Mesothelial cell of epicardium (in vitro differentiated cells): ENCODE data around the gene ESYT1. TPM values are rescaled to one million over a fixed set of nuclear protein-coding genes. Genes with fewer than 3 reads are reported as not detected.

ENCODE experiments used
- DNase-seq, 2 experiments: peaks; one replicate each; pipeline ENCODE4 v3.0.0; 2021; ENCODE audit warnings: low spot score in 2 of 2; ENCODE audit not compliant: unreplicated experiment in 2 of 2
- H3K27ac Mint-ChIP-seq: 2 replicates; pipeline ENCODE4 v1.8.0; 2021; ENCODE audit warnings: mixed read lengths
- H3K27me3 Mint-ChIP-seq: 2 replicates; pipeline ENCODE4 v1.8.0; 2021; ENCODE audit warnings: low read depth, mixed read lengths
- H3K36me3 Mint-ChIP-seq: 2 replicates; pipeline ENCODE4 v1.8.0; 2021; ENCODE audit warnings: mixed read lengths
- H3K4me1 Mint-ChIP-seq: 2 replicates; pipeline ENCODE4 v1.8.0; 2021; ENCODE audit warnings: mixed read lengths
- H3K4me3 Mint-ChIP-seq: 2 replicates; pipeline ENCODE4 v1.8.0; 2021; ENCODE audit warnings: mild to moderate bottlenecking, moderate library complexity, mixed read lengths
- H3K9me3 Mint-ChIP-seq: 2 replicates; pipeline ENCODE4 v1.8.0; 2021; ENCODE audit warnings: mixed read lengths
- total RNA-seq: library from RNA; stranded (reverse); gene quantifications from 3 replicates; pipeline ENCODE4 v1.2.1, GENCODE V29; 2021
- TF ChIP-seq, protein P1 (sequence below): fragments of 200-600 bp; sonication (generic); IDR thresholded peaks from one replicate; pipeline ENCODE4 v1.5.0; 2021; ENCODE audit warnings: antibody characterized with exemption; ENCODE audit not compliant: unreplicated experiment

Gene ESYT1
- total RNA-seq, 1 donor from 2014 or later: 64.7 TPM

DNA sequence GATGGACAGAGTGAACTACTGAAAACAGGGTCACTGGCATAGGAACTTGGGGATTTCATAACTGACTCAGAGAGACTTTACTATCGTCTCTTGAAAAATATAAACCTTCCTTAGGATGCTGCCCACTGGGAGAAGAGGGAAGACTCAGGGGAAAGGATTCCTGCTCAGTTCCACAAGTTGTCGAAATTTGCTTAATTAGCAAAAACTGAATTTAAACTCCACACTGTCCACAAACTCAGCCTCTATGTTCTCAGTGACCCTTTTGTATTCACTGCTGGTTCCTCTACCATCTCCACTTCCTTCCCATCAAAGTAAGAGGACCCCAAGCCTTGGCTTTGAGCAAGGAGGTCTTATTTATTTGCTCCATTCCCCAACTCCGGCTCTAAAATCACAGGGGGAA, 17.1 kb downstream of the ESYT1 start:
- peaks cover 9% of the 10 kb centered on the region for H3K4me1 Mint-ChIP-seq
- H3K4me3 Mint-ChIP-seq: no peak overlapping the region
- no peak for DNase-seq
- H3K27me3 Mint-ChIP-seq: no peaks in the 10 kb centered on the region
- TF ChIP-seq, protein P1, sequence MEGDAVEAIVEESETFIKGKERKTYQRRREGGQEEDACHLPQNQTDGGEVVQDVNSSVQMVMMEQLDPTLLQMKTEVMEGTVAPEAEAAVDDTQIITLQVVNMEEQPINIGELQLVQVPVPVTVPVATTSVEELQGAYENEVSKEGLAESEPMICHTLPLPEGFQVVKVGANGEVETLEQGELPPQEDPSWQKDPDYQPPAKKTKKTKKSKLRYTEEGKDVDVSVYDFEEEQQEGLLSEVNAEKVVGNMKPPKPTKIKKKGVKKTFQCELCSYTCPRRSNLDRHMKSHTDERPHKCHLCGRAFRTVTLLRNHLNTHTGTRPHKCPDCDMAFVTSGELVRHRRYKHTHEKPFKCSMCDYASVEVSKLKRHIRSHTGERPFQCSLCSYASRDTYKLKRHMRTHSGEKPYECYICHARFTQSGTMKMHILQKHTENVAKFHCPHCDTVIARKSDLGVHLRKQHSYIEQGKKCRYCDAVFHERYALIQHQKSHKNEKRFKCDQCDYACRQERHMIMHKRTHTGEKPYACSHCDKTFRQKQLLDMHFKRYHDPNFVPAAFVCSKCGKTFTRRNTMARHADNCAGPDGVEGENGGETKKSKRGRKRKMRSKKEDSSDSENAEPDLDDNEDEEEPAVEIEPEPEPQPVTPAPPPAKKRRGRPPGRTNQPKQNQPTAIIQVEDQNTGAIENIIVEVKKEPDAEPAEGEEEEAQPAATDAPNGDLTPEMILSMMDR: no peak
- H3K9me3 Mint-ChIP-seq: no peaks in the 10 kb centered on the region
- peaks cover 28% of the 10 kb centered on the region for H3K36me3 Mint-ChIP-seq
- H3K27ac Mint-ChIP-seq: no peak overlapping the region

DNA sequence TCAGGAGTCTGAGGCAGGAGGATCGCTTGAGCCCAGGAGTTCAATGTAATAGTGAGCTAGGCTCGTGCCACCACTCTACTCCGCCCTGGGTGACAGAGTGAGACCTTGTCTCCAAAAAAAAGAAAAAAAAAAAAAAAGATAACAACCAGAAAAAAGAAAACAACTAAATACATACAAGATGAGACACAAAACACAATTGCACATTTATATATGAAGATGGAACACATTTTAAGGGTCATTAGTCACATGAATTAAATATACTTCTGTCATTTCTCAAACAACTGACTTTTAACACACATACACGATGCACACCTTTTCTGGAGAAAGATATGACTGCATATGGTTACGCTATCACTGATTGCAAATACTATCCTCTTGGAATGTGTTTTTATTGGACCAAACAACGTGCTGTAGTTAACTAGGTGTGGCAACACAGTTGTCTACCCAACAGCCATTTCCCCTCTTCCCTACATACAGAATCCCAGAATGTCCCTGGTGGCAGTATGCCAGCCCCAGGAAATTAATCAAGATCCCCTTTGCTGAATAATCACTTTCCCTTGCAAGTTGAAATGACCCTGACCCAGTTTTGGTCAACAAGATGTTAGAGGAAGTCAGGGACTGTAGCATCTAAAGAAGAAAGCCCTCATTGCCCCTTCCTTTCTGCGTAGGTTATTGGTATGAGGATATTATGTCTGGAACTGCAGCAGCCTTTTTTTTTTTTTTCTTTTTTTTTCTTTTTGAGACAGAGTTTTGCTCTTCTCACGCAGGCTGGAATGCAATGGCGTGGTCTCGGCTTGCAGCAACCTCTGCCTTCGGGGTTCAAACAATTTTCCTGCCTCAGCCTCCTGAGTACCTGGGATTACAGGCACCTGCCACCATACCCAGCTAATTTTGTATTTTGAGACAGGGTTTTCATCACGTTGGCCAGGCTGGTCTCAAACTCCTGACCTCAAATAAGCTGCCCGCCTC, 18.7 kb downstream of the ESYT1 start:
- no peak for DNase-seq
- H3K27me3 Mint-ChIP-seq: no peaks in the 10 kb centered on the region
- peak overlapping the region; percentile 69 for H3K27ac Mint-ChIP-seq
- H3K4me3 Mint-ChIP-seq: no peak overlapping the region
- TF ChIP-seq, protein P1: no peak
- H3K36me3 Mint-ChIP-seq: peaks cover 17% of the 10 kb centered on the region
- H3K4me1 Mint-ChIP-seq: peaks cover 22% of the 10 kb centered on the region
- H3K9me3 Mint-ChIP-seq: no peaks in the 10 kb centered on the region

DNA sequence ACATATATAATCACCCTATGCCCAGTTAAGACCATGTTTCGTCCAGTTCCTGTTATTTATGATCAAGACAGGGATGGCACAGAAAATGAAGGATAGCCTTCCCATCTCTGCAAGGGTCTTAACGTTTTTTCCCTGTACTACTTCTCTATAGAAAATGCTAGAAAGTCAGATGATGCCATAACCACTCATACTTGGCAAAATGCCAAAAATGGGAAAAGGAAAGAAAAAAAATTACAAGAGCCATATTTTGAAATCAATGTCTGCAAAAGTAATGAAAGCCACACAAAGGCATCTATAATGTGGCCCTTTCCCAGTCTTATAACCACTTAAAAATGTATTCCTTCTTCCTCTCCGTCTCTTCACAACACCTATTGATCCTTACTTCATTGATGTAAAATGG, 22.5 kb downstream of the ESYT1 start:
- DNase-seq: no peak
- H3K9me3 Mint-ChIP-seq: no peaks in the 10 kb centered on the region
- no peaks in the 10 kb centered on the region for H3K27me3 Mint-ChIP-seq
- TF ChIP-seq, protein P1: no peak
- H3K36me3 Mint-ChIP-seq: peaks cover 8% of the 10 kb centered on the region
- H3K27ac Mint-ChIP-seq: peak overlapping the region; percentile 94
- peak overlapping the region; percentile 93 for H3K4me3 Mint-ChIP-seq
- peaks cover 33% of the 10 kb centered on the region for H3K4me1 Mint-ChIP-seq

DNA sequence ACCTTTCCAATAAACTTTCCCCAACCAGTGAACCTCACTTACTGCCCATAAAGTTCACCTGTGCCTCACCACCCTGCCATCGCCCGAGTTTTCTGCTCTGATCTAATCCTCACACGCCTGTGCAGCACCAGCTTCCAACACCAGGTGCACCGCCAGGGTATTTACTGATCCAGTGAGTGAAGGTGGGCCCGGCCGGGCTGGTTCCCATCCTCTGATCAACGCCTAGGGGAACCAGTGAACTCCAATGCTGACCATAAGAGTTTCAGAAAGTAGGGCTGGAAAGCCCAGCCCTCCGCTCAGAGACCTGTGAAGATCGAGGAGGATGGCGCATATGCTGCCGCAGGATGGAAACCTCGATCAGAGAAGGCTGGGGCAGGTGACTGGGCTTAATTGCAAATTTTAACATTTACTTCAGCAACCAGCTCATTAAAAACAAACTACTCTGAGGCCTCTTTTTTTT, 23.6 kb downstream of the ESYT1 start:
- H3K4me1 Mint-ChIP-seq: peaks cover 30% of the 10 kb centered on the region

DNA sequence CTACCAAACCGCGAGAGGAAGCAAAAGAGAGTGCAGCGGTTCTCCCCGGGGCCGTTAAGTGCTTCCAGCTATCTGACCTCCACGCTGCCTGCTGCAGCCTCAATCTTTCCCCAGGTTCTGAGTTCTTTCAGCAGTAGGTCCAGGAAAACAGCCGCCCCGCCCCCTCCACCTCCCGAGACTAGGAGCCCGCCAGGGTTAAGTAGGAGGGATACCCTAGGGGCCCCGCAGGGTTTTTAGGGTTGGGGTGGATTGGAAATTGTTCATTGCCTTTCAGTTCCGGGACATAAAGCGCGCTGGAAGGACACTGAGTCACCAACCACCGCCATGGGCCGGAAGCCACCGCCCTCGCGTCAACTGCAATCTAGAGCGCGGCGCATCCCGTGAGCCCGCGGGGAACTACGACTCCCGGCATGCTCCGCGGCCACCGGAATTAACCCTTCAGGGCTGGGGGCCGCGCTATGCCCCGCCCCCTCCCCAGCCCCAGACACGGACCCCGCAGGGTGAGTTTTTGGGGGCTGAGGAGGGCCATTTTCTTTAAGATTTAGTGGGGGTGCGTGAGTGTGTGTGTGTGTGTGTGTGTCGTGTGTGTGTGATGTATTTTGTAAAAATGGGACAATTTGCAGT, 24.2 kb downstream of the ESYT1 start, which contains the start of gene MYL6B:
Gene MYL6B, plus strand, starts transcription at position 456 of the 624 bp plus-strand sequence. CDS start 1,332 bp downstream, outside the sequence.
- no peaks in the 10 kb centered on the region for H3K27me3 Mint-ChIP-seq
- TF ChIP-seq, protein P1: no peak
- H3K4me1 Mint-ChIP-seq: peaks cover 28% of the 10 kb centered on the region
- no peaks in the 10 kb centered on the region for H3K9me3 Mint-ChIP-seq
- peaks cover 11% of the 10 kb centered on the region for H3K36me3 Mint-ChIP-seq
- peak within 1 kb of the TSS; percentile 93 for H3K4me3 Mint-ChIP-seq
- H3K27ac Mint-ChIP-seq: peak within 1 kb of the TSS; percentile 96
- peak; percentile 87 to 89 for DNase-seq

More for the DNA sequence above, 23.6 kb downstream of the ESYT1 start:
- Mint-ChIP-seq H3K27ac (peak overlapping the region; percentile 96), H3K9me3 (no peaks in the 10 kb centered on the region), H3K36me3 (peaks cover 11% of the 10 kb centered on the region), H3K4me3 (peak overlapping the region; percentile 93), H3K27me3 (no peaks in the 10 kb centered on the region)
- DNase-seq: peak in 1 of 2 experiments; percentile 56
- TF ChIP-seq, protein P1: peak; percentile 56
